Osteocyte (in vitro differentiated cells): Measurements from ENCODE around the gene ZFAND6. TPM values are rescaled to one million over a fixed set of nuclear protein-coding genes. Genes with fewer than 3 reads are reported as not detected.

ENCODE experiments used
- DNase-seq: peaks from one replicate; pipeline ENCODE4 v3.0.0; 2021; ENCODE audit warnings: mixed read lengths; ENCODE audit not compliant: unreplicated experiment; ENCODE audit errors: extremely low spot score
- H3K27ac Mint-ChIP-seq: one replicate; pipeline ENCODE4 v1.8.0; 2021; ENCODE audit warnings: mild to moderate bottlenecking, mixed read lengths; ENCODE audit not compliant: unreplicated experiment
- H3K27me3 Mint-ChIP-seq: one replicate; pipeline ENCODE4 v1.8.0; 2021; ENCODE audit warnings: mixed read lengths; ENCODE audit not compliant: unreplicated experiment
- H3K36me3 Mint-ChIP-seq: one replicate; pipeline ENCODE4 v1.8.0; 2021; ENCODE audit warnings: mixed read lengths; ENCODE audit not compliant: unreplicated experiment
- H3K4me1 Mint-ChIP-seq: one replicate; pipeline ENCODE4 v1.8.0; 2021; ENCODE audit warnings: mixed read lengths; ENCODE audit not compliant: unreplicated experiment
- H3K4me3 Mint-ChIP-seq: one replicate; pipeline ENCODE4 v1.8.0; 2021; ENCODE audit warnings: mild to moderate bottlenecking, moderate library complexity, mixed read lengths; ENCODE audit not compliant: unreplicated experiment
- H3K9me3 Mint-ChIP-seq: one replicate; pipeline ENCODE4 v1.8.0; 2021; ENCODE audit warnings: mixed read lengths; ENCODE audit not compliant: unreplicated experiment
- CTCF ChIP-seq: fragments of 200-600 bp; sonication (generic); IDR thresholded peaks from 2 replicates; pipeline ENCODE4 v1.5.0; 2021; ENCODE audit warnings: antibody characterized with exemption, mild to moderate bottlenecking, moderate library complexity
- total RNA-seq: library from RNA; stranded (reverse); gene quantifications from 2 replicates; pipeline ENCODE4 v1.2.1, GENCODE V29; 2021

The ZFAND6 gene
- total RNA-seq, 1 donor from 2014 or later = 63.8 TPM

- no peak for DNase-seq
- Mint-ChIP-seq H3K9me3 (no peaks in the 10 kb centered on the region), H3K27ac (no peak overlapping the region), H3K36me3 (peaks cover 13% of the 10 kb centered on the region), H3K4me1 (no peaks in the 10 kb centered on the region), H3K4me3 (no peak overlapping the region), H3K27me3 (no peaks in the 10 kb centered on the region)
- no peak for TF ChIP-seq CTCF
These were observed 126.6 kb downstream of the ZFAND6 start for GRCh38 chr15:80186066-80186465.

GRCh38 chr15:80186597-80186996 is 127.1 kb downstream of the ZFAND6 start:
- Mint-ChIP-seq H3K9me3 (no peaks in the 10 kb centered on the region), H3K27me3 (no peaks in the 10 kb centered on the region), H3K4me1 (no peaks in the 10 kb centered on the region), H3K4me3 (no peak overlapping the region), H3K27ac (no peak overlapping the region), H3K36me3 (peaks cover 13% of the 10 kb centered on the region)
- no peak for TF ChIP-seq CTCF
- no peak for DNase-seq

Other genes starting within 250 kb of the ZFAND6 start
- gene MTHFS, start 162.7 kb upstream of the ZFAND6 start, total RNA-seq = 12.0 and 12.2 TPM in 2 replicates
- gene BCL2A1, start 88.5 kb upstream of the ZFAND6 start, total RNA-seq = not detected in 2 replicates
- 9.5 and 12.9 TPM in 2 replicates for gene FAH, start 93.3 kb downstream of the ZFAND6 start, total RNA-seq
- gene CTXND1, start 192.5 kb downstream of the ZFAND6 start, total RNA-seq = 0.18 and 0.24 TPM in 2 replicates